Nephron progenitor cell (in vitro differentiated cells): Measurements from ENCODE around the gene NEURL2.

Experiments used
- DNase-seq: peaks from one replicate; pipeline ENCODE4 v3.0.0; 2021
- H3K27ac Mint-ChIP-seq: 2 replicates; pipeline ENCODE4 v1.8.0; 2021; ENCODE audit warnings: mild to moderate bottlenecking, moderate library complexity, mixed read lengths
- H3K27me3 Mint-ChIP-seq: 2 replicates; pipeline ENCODE4 v1.8.0; 2021; ENCODE audit warnings: mild to moderate bottlenecking, low read depth, mixed read lengths; ENCODE audit not compliant: poor library complexity
- H3K36me3 Mint-ChIP-seq: 2 replicates; pipeline ENCODE4 v1.8.0; 2021; ENCODE audit warnings: low read depth, mixed read lengths
- H3K4me1 Mint-ChIP-seq: 2 replicates; pipeline ENCODE4 v1.8.0; 2021; ENCODE audit warnings: mixed read lengths
- H3K4me3 Mint-ChIP-seq: 2 replicates; pipeline ENCODE4 v1.8.0; 2021; ENCODE audit warnings: mild to moderate bottlenecking, moderate library complexity, mixed read lengths
- H3K9me3 Mint-ChIP-seq: 2 replicates; pipeline ENCODE4 v1.8.0; 2021; ENCODE audit warnings: mild to moderate bottlenecking, moderate library complexity, mixed read lengths
- CTCF ChIP-seq: fragments of 200-600 bp; sonication (generic); IDR thresholded peaks from 2 replicates; pipeline ENCODE4 v1.5.0; 2021; ENCODE audit warnings: antibody characterized with exemption

Gene NEURL2

GRCh38 chr20:45927071-45927878 is 36.3 kb upstream of the NEURL2 start:
- no peak overlapping the region for H3K4me3 Mint-ChIP-seq
- H3K27ac Mint-ChIP-seq: peak overlapping the region; percentile 69
- no peak for TF ChIP-seq CTCF
- H3K9me3 Mint-ChIP-seq: no peaks in the 10 kb centered on the region
- H3K36me3 Mint-ChIP-seq: peaks cover 3% of the 10 kb centered on the region
- H3K4me1 Mint-ChIP-seq: peaks cover 33% of the 10 kb centered on the region
- no peak for DNase-seq
- no peaks in the 10 kb centered on the region for H3K27me3 Mint-ChIP-seq

- Mint-ChIP-seq H3K27ac (peak overlapping the region; percentile 69), H3K36me3 (no peaks in the 10 kb centered on the region), H3K4me1 (peaks cover 36% of the 10 kb centered on the region), H3K9me3 (no peaks in the 10 kb centered on the region), H3K27me3 (no peaks in the 10 kb centered on the region), H3K4me3 (no peak overlapping the region)
- TF ChIP-seq CTCF: no peak
- no peak for DNase-seq
Observed at GRCh38 chr20:45926731-45927070, 35.7 kb upstream of the NEURL2 start.

DNA sequence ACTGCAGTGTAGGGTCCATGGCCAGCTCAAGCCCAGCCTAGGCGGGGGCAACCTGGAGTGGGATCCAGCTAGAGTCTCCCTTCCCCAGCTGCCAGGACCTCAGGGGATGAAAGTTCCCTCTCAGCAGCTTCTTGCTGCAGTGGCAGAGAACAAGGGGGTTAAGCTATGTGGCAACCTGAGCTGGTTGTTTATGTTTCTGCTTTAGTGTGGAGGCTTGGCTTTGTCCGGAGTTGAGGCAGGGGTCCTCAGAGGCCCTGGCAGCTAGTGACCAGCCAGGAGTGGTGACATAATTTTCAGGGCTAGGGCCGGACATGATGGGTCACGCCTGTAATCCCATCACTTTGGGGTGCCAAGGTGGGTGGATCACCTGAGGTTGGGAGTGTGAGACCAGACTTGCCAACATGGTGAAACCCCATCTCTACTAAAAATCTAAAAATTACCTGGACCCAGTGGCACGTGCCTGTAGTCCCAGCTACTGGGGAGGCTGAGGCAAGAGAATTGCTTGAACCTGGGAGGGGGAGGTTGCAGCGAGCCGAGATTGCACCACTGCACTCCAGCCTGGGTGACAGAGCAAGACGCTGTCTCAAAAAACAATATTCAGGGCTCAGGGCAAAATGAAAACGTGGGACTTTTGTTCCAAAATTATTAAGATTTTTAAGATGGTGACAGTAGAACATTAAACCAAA is 35.0 kb upstream of the NEURL2 start:
- no peak for TF ChIP-seq CTCF
- Mint-ChIP-seq H3K4me1 (peaks cover 43% of the 10 kb centered on the region), H3K9me3 (no peaks in the 10 kb centered on the region), H3K27me3 (peaks cover under 1% of the 10 kb centered on the region), H3K4me3 (peak overlapping the region; percentile 54), H3K36me3 (no peaks in the 10 kb centered on the region), H3K27ac (peak overlapping the region; percentile 94)
- no peak for DNase-seq

GRCh38 chr20:45924391-45925261 is 33.6 kb upstream of the NEURL2 start:
- peak overlapping the region; percentile 94 for H3K27ac Mint-ChIP-seq
- no peak for TF ChIP-seq CTCF
- no peaks in the 10 kb centered on the region for H3K9me3 Mint-ChIP-seq
- peaks cover 4% of the 10 kb centered on the region for H3K27me3 Mint-ChIP-seq
- peaks cover 56% of the 10 kb centered on the region for H3K4me1 Mint-ChIP-seq
- no peak for DNase-seq
- no peak overlapping the region for H3K4me3 Mint-ChIP-seq
- no peaks in the 10 kb centered on the region for H3K36me3 Mint-ChIP-seq

- H3K36me3 Mint-ChIP-seq: no peaks in the 10 kb centered on the region
- H3K27me3 Mint-ChIP-seq: peaks cover 9% of the 10 kb centered on the region
- H3K4me1 Mint-ChIP-seq: peaks cover 66% of the 10 kb centered on the region
- no peak for TF ChIP-seq CTCF
- peak overlapping the region; percentile 5 for H3K27ac Mint-ChIP-seq
- H3K4me3 Mint-ChIP-seq: peak overlapping the region; percentile 1
- no peak for DNase-seq
- H3K9me3 Mint-ChIP-seq: no peaks in the 10 kb centered on the region
Observed at GRCh38 chr20:45921337-45922189, 30.6 kb upstream of the NEURL2 start.
